Subcutaneous adipose tissue (tissue), 4 donors: ENCODE data around the gene LALBA. TPM values are rescaled to one million over a fixed set of nuclear protein-coding genes. Genes with fewer than 3 reads are reported as not detected.

Experiments
- CTCF ChIP-seq: fragments of 450-650 bp; IDR thresholded peaks from one replicate; pipeline ENCODE4 v1.5.1; 2016; ENCODE audit warnings: low read depth, mild to moderate bottlenecking, control low read depth, antibody characterized with exemption, moderate library complexity
- total RNA-seq, 4 donors: library from RNA; depleted of rRNA; stranded (reverse); fragments of >200 nt; gene quantifications; one replicate each; pipeline ENCODE4 v1.1.0, GENCODE V29; 2016

LALBA gene
- total RNA-seq, 4 donors from 2014 or later = not detected

- TF ChIP-seq CTCF = no peak
These were observed 13.2 kb downstream of the LALBA start for GRCh38 chr12:48556631-48557030.

DNA sequence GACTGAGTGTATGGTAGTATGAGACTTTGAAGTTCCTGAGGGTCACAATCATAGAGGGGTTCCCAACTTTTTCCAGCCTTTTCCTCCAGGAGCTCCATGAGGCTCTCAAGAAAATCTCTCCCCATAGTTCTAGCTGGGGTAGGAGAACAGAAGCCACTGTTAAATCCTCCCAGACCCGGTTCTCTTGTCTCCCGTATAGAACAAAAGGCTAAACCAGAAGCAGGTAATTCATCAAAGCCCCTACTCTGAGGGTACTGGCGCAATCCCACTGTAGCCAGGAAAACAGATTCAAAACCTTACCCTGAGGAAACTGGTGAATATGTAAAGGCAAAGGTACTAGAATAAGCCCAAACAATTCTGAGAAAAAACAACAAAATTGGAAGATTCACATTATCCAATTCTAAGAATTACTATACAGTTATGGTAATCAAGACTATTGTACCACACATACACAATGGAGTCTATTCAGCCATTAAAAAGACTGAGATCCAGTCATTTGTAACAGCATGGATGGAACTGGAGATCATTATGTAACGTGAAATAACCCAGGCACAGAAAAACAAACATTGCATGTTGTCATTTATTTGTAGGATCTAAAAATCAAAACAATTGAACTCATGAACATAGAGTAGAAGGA, 23.9 kb downstream of the LALBA start:
- no peak for TF ChIP-seq CTCF

- TF ChIP-seq CTCF = no peak
These were observed 27.4 kb downstream of the LALBA start for GRCh38 chr12:48542300-48542928.

GRCh38 chr12:48536602-48537001, 33.2 kb downstream of the LALBA start:
- no peak for TF ChIP-seq CTCF

GRCh38 chr12:48532601-48533000, 37.2 kb downstream of the LALBA start:
- TF ChIP-seq CTCF = no peak

GRCh38 chr12:48527891-48528670, 41.8 kb downstream of the LALBA start:
- no peak for TF ChIP-seq CTCF

- no peak for TF ChIP-seq CTCF
These were observed 44.5 kb downstream of the LALBA start, which contains the start of gene OR8S1 for GRCh38 chr12:48525332-48525731. Gene OR8S1, plus strand, starts transcription at chr12:48525632. Its CDS starts 0 bp downstream, at chr12:48525632.
